ENCODE data around the gene CYTIP. TPM values are rescaled to one million over a fixed set of nuclear protein-coding genes. Genes with fewer than 3 reads are reported as not detected.
"Not testable (repeated sequence)": the region's sequence is repeated elsewhere in the genome, so short reads cannot be mapped to it uniquely, and the experiment has no call there.

Gene CYTIP
- total RNA-seq, 1 experiment from 2014 or later: not detected

DNA sequence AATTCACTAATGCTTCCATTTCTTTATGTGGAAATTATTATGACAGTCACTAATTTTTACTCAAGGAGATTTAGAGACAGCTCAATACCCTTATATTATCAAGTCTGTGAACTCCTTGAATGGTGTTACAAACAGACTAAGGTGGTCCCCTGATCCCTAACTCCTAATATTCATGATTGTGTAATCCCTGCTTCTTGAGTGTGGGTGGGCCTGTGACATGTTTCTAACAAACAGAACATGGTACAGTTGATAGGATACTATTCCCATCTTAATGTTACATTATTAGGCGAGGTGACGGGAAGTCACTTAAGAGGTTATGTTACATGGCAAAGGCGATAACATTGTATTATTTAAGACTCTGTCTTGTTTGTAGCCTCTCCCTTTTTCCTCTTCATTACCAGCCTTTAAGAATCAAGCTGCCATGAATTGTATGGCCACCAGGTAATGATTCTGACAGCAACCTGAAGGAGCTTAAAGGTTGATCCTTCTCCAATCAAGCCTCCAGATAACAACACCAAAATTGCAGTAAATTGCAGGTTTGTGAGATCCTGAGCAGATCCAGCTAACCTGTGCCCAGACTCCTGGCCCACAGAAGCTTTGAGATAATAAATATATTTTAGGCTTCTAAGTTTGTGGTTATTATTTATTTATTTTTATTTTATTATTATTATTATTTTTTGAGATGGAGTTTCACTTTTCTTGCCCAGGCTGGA, 32.1 kb downstream of the CYTIP start:
- intact Hi-C loops (cut with micrococcal nuclease; ENCODE audit: unreplicated experiment): no loop called here
- H3K9me2 ChIP-seq (ENCODE audit: insufficient read depth): no peaks in the 10 kb centered on the region
- no peaks in the 10 kb centered on the region for H4K20me1 ChIP-seq (ENCODE audit: insufficient read depth)
- ChIA-PET CTCF (no interaction called here), POLR2A (ENCODE audit: unreplicated experiment) (no interaction called here)
- H2AFZ ChIP-seq: no peak overlapping the region
- no peak overlapping the region for H3K27ac ChIP-seq
- BruUV-seq (replicated peaks): no TSS peak
- H3K4me3 ChIP-seq: no peak overlapping the region
- H3K9me3 ChIP-seq (ENCODE audit: insufficient read depth, low read depth): no peaks in the 10 kb centered on the region
- no peak for DNase-seq
- H3K36me3 ChIP-seq (ENCODE audit: low read depth): no peaks in the 10 kb centered on the region
- no peak overlapping the region for H3K4me2 ChIP-seq
- TF ChIP-seq EZH2 (IDR thresholded peaks at IDR 0.05; ENCODE audit: low read depth): no peak
- TF ChIP-seq, protein P1, sequence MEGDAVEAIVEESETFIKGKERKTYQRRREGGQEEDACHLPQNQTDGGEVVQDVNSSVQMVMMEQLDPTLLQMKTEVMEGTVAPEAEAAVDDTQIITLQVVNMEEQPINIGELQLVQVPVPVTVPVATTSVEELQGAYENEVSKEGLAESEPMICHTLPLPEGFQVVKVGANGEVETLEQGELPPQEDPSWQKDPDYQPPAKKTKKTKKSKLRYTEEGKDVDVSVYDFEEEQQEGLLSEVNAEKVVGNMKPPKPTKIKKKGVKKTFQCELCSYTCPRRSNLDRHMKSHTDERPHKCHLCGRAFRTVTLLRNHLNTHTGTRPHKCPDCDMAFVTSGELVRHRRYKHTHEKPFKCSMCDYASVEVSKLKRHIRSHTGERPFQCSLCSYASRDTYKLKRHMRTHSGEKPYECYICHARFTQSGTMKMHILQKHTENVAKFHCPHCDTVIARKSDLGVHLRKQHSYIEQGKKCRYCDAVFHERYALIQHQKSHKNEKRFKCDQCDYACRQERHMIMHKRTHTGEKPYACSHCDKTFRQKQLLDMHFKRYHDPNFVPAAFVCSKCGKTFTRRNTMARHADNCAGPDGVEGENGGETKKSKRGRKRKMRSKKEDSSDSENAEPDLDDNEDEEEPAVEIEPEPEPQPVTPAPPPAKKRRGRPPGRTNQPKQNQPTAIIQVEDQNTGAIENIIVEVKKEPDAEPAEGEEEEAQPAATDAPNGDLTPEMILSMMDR (conservative IDR thresholded peaks at IDR 0.05): no peak
- H3K4me1 ChIP-seq (replicated peaks; ENCODE audit: insufficient read depth): no peaks in the 10 kb centered on the region
- H3F3A ChIP-seq (ENCODE audit: insufficient read depth, low read depth): no peaks in the 10 kb centered on the region
- H3K27me3 ChIP-seq (ENCODE audit: insufficient read depth, low read depth): no peaks in the 10 kb centered on the region
- no peaks in the 10 kb centered on the region for H3K79me2 ChIP-seq (ENCODE audit: low read depth)

DNA sequence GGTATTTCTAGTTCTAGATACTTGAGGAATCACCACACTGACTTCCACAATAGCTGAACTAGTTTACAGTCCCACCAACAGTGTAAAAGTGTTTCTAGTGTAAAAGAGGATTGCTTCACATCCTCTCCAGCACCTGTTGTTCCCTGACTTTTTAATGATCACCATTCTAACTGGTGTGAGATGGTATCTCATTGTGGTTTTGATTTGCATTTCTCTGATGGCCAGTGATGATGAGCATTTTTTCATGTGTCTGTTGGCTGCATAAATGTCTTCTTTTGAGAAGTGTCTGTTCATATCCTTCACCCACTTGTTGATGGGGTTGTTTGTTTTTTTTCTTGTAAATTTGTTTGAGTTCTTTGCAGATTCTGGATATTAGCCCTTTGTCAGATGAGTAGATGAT, 38.5 kb downstream of the CYTIP start:
- H3K36me3 ChIP-seq (ENCODE audit: low read depth); CTCF ChIA-PET; H3K4me3 ChIP-seq; intact Hi-C loops (cut with micrococcal nuclease; ENCODE audit: unreplicated experiment); BruUV-seq (replicated peaks); DNase-seq; H3K4me1 ChIP-seq (replicated peaks; ENCODE audit: insufficient read depth); H3K9me3 ChIP-seq (ENCODE audit: insufficient read depth, low read depth); H2AFZ ChIP-seq; H3K79me2 ChIP-seq (ENCODE audit: low read depth); H3F3A ChIP-seq (ENCODE audit: insufficient read depth, low read depth); H3K27ac ChIP-seq; H3K9me2 ChIP-seq (ENCODE audit: insufficient read depth); POLR2A ChIA-PET (ENCODE audit: unreplicated experiment); H4K20me1 ChIP-seq (ENCODE audit: insufficient read depth); H3K27me3 ChIP-seq (ENCODE audit: insufficient read depth, low read depth); H3K4me2 ChIP-seq: not testable (repeated sequence)

DNA sequence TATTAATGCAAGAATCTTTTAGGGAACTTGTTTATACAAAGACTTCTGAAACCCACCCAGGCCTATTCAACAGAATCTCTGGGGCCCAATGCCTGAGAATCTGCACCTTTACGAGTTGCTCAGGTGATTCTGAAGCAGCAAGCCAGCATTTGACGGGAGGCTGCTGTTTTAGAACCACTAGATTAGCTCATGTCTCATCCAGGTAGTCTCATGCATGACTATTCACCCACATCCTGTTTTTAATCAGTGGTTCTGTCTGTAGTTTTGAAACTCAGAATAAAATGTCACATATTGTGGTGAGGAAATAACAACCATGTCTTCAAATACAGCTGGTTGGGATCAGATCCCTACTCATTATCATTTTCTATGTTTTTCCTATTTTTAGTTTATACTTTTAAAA, 39.5 kb downstream of the CYTIP start:
- no peak for DNase-seq
- no TSS peak for BruUV-seq (replicated peaks)
- H3K4me2 ChIP-seq: no peak overlapping the region
- H3F3A ChIP-seq (ENCODE audit: insufficient read depth, low read depth): no peaks in the 10 kb centered on the region
- H3K4me3 ChIP-seq: no peak overlapping the region
- H3K79me2 ChIP-seq (ENCODE audit: low read depth): no peaks in the 10 kb centered on the region
- POLR2A ChIA-PET (ENCODE audit: unreplicated experiment): no interaction called here
- no peak overlapping the region for H2AFZ ChIP-seq
- H3K9me2 ChIP-seq (ENCODE audit: insufficient read depth): no peaks in the 10 kb centered on the region
- no peaks in the 10 kb centered on the region for H4K20me1 ChIP-seq (ENCODE audit: insufficient read depth)
- no peaks in the 10 kb centered on the region for H3K9me3 ChIP-seq (ENCODE audit: insufficient read depth, low read depth)
- CTCF ChIA-PET: no interaction called here
- H3K36me3 ChIP-seq (ENCODE audit: low read depth): no peaks in the 10 kb centered on the region
- H3K4me1 ChIP-seq (replicated peaks; ENCODE audit: insufficient read depth): no peaks in the 10 kb centered on the region
- H3K27ac ChIP-seq: no peak overlapping the region
- TF ChIP-seq EZH2 (IDR thresholded peaks at IDR 0.05; ENCODE audit: low read depth): no peak
- TF ChIP-seq, protein P1 (conservative IDR thresholded peaks at IDR 0.05): no peak
- intact Hi-C loops (cut with micrococcal nuclease; ENCODE audit: unreplicated experiment): no loop called here
- no peaks in the 10 kb centered on the region for H3K27me3 ChIP-seq (ENCODE audit: insufficient read depth, low read depth)

DNA sequence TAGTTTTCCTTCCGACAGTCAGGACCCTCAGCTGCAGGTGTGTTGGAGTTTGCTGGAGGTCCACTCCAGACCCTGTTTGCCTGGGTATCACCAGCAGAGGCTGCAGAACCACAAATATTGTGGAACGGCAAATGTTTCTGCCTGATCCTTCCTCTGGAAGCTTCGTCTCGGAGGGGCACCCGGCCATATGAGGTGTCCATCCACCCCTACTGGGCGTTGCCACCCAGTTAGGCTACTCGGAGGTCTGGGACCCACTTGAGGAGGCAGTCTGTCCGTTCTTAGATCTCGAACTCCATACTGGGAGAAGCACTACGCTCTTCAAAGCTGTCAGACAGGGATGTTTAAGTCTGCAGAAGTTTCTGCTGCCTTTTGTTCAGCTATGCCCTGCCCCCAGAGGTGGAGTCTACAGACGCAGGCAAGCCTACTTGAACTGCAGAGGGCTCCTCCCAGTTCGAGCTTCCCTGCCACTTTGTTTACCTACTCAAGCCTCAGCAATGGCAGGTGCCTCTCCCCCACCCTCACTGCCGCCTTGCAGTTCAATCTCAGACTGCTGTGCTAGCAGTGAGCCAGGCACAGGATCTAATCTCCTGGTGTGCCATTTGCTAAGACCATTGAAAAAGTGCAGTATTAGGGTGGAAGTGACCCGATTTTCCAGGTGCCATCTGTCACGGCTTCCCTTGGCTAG, 40.9 kb downstream of the CYTIP start:
- H2AFZ ChIP-seq; intact Hi-C loops (cut with micrococcal nuclease; ENCODE audit: unreplicated experiment); H4K20me1 ChIP-seq (ENCODE audit: insufficient read depth); H3K27ac ChIP-seq; H3K27me3 ChIP-seq (ENCODE audit: insufficient read depth, low read depth); H3K9me2 ChIP-seq (ENCODE audit: insufficient read depth); H3F3A ChIP-seq (ENCODE audit: insufficient read depth, low read depth); H3K4me1 ChIP-seq (replicated peaks; ENCODE audit: insufficient read depth); H3K79me2 ChIP-seq (ENCODE audit: low read depth); POLR2A ChIA-PET (ENCODE audit: unreplicated experiment); BruUV-seq (replicated peaks); H3K9me3 ChIP-seq (ENCODE audit: insufficient read depth, low read depth); H3K36me3 ChIP-seq (ENCODE audit: low read depth); H3K4me2 ChIP-seq; H3K4me3 ChIP-seq: not testable (repeated sequence)
- peak in 1 of 2 experiments; percentile 1 for DNase-seq
- CTCF ChIA-PET: interaction anchor here (0.6 kb wide), 1 partner anchor 209 kb away, joined by 3 read pairs; no protein-coding TSS in a partner anchor

All from PC-9 (cell line).